ENCODE measurements around the gene PCIF1. TPM values are rescaled to one million over a fixed set of nuclear protein-coding genes. Genes with fewer than 3 reads are reported as not detected.

PCIF1 gene
- total and polyA plus RNA-seq, 9 of the 15 experiments (the other 6 are each of a cell fraction or from before 2014, with no cell fraction given) = 5.8 to 29.4 (median 11.3) TPM

- TF ChIP-seq STAT5A (IDR thresholded peaks at IDR 0.05; ENCODE audit: borderline replicate concordance, low read length) (no peak; the same call in 1 of the 2 replicates), XRCC3 (IDR thresholded peaks at IDR 0.05) (no peak), KLF13 (tag; IDR thresholded peaks at IDR 0.05; ENCODE audit: borderline replicate concordance, low read depth) (no peak), CEBPB (tag; IDR thresholded peaks at IDR 0.05) (peak; percentile 86), ZKSCAN1 (IDR thresholded peaks at IDR 0.05; ENCODE audit: low read depth, low read length) (no peak), U2AF1 (optimal IDR thresholded peaks at IDR 0.05; ENCODE audit: low read depth, low read length) (no peak), PURB (CRISPR knock-in tag; IDR thresholded peaks at IDR 0.05; ENCODE audit: low read depth) (no peak), GATAD2B (IDR thresholded peaks at IDR 0.05; ENCODE audit: borderline replicate concordance) (no peak), RCOR1 (IDR thresholded peaks at IDR 0.05; ENCODE audit: borderline replicate concordance in 1 of 2, low read depth in 2 of 2, low read length in 2 of 2) (peak; percentile 19 to 64; a peak in 2 of 4 replicates), ZBTB49 (CRISPR knock-in tag; IDR thresholded peaks at IDR 0.05; ENCODE audit: borderline replicate concordance) (no peak), POLR2B (IDR thresholded peaks at IDR 0.05; ENCODE audit: low read depth, partially characterized antibody) (peak; percentile 24)
- TF ChIP-seq, protein P1, sequence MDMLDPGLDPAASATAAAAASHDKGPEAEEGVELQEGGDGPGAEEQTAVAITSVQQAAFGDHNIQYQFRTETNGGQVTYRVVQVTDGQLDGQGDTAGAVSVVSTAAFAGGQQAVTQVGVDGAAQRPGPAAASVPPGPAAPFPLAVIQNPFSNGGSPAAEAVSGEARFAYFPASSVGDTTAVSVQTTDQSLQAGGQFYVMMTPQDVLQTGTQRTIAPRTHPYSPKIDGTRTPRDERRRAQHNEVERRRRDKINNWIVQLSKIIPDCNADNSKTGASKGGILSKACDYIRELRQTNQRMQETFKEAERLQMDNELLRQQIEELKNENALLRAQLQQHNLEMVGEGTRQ (CRISPR knock-in tag; IDR thresholded peaks at IDR 0.05) = no peak
- TF ChIP-seq, protein P2, sequence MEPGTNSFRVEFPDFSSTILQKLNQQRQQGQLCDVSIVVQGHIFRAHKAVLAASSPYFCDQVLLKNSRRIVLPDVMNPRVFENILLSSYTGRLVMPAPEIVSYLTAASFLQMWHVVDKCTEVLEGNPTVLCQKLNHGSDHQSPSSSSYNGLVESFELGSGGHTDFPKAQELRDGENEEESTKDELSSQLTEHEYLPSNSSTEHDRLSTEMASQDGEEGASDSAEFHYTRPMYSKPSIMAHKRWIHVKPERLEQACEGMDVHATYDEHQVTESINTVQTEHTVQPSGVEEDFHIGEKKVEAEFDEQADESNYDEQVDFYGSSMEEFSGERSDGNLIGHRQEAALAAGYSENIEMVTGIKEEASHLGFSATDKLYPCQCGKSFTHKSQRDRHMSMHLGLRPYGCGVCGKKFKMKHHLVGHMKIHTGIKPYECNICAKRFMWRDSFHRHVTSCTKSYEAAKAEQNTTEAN (CRISPR knock-in tag; IDR thresholded peaks at IDR 0.05) = no peak
- TF ChIP-seq, protein P3, sequence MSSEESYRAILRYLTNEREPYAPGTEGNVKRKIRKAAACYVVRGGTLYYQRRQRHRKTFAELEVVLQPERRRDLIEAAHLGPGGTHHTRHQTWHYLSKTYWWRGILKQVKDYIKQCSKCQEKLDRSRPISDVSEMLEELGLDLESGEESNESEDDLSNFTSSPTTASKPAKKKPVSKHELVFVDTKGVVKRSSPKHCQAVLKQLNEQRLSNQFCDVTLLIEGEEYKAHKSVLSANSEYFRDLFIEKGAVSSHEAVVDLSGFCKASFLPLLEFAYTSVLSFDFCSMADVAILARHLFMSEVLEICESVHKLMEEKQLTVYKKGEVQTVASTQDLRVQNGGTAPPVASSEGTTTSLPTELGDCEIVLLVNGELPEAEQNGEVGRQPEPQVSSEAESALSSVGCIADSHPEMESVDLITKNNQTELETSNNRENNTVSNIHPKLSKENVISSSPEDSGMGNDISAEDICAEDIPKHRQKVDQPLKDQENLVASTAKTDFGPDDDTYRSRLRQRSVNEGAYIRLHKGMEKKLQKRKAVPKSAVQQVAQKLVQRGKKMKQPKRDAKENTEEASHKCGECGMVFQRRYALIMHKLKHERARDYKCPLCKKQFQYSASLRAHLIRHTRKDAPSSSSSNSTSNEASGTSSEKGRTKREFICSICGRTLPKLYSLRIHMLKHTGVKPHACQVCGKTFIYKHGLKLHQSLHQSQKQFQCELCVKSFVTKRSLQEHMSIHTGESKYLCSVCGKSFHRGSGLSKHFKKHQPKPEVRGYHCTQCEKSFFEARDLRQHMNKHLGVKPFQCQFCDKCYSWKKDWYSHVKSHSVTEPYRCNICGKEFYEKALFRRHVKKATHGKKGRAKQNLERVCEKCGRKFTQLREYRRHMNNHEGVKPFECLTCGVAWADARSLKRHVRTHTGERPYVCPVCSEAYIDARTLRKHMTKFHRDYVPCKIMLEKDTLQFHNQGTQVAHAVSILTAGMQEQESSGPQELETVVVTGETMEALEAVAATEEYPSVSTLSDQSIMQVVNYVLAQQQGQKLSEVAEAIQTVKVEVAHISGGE (CRISPR knock-in tag; IDR thresholded peaks at IDR 0.05) = no peak
Measured at GRCh38 chr20:45944151-45944964, 9.9 kb downstream of the PCIF1 start (continued).

Data from K562 (cell line).